VCaP (cell line): ENCODE results near the gene DTX3.

Experiments
- H3K27ac ChIP-seq: fragments of 450-650 bp; 2 replicates; pipeline ENCODE4 v1.5.1; 2017
- TF ChIP-seq, protein P1 (sequence below): fragments of 450-650 bp; conservative IDR thresholded peaks from 2 replicates; pipeline ENCODE4 v1.5.1; 2017; ENCODE audit warnings: mild to moderate bottlenecking, moderate library complexity

The DTX3 gene

DNA sequence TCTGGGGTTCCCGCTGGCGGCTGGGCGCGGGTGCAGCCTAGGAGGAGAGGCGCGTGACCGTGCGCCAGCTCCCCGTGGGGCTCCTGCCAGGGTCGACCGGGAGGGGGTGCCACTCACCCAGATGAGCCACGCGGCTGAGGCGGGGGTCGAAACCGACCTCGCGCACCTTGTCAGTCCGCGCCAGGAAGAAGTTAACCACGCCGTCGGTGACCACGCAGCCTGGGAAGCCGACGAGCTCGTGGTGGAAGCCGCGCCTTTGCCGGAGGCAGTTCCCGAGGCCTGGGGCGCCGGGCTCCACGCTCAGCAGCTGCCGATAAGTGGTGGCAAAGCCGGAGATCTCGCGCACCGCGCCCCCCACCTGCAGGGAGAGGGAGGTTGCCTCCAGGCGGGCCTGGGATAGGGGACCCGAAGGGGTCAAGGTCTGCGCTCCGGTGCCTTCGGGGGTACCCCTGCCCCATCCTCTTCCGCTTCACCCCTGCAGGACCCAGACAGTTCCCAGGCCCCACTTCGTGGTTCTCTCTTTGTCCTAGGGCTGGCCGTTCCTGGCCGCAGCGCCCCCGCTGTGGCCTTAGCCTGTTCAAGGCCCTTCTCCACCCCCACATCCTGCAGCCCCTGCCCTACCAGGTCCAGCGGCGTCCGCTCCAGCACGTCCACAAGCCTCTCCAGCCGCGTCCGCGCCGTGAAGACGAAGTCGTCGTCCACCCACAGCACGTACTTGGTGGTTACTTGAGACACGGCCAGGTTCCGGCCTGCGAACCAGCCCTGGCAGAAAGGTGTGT, 23.1 kb downstream of the DTX3 start:
- no peak overlapping the region for H3K27ac ChIP-seq
- TF ChIP-seq, protein P1, sequence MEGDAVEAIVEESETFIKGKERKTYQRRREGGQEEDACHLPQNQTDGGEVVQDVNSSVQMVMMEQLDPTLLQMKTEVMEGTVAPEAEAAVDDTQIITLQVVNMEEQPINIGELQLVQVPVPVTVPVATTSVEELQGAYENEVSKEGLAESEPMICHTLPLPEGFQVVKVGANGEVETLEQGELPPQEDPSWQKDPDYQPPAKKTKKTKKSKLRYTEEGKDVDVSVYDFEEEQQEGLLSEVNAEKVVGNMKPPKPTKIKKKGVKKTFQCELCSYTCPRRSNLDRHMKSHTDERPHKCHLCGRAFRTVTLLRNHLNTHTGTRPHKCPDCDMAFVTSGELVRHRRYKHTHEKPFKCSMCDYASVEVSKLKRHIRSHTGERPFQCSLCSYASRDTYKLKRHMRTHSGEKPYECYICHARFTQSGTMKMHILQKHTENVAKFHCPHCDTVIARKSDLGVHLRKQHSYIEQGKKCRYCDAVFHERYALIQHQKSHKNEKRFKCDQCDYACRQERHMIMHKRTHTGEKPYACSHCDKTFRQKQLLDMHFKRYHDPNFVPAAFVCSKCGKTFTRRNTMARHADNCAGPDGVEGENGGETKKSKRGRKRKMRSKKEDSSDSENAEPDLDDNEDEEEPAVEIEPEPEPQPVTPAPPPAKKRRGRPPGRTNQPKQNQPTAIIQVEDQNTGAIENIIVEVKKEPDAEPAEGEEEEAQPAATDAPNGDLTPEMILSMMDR, result no peak

DNA sequence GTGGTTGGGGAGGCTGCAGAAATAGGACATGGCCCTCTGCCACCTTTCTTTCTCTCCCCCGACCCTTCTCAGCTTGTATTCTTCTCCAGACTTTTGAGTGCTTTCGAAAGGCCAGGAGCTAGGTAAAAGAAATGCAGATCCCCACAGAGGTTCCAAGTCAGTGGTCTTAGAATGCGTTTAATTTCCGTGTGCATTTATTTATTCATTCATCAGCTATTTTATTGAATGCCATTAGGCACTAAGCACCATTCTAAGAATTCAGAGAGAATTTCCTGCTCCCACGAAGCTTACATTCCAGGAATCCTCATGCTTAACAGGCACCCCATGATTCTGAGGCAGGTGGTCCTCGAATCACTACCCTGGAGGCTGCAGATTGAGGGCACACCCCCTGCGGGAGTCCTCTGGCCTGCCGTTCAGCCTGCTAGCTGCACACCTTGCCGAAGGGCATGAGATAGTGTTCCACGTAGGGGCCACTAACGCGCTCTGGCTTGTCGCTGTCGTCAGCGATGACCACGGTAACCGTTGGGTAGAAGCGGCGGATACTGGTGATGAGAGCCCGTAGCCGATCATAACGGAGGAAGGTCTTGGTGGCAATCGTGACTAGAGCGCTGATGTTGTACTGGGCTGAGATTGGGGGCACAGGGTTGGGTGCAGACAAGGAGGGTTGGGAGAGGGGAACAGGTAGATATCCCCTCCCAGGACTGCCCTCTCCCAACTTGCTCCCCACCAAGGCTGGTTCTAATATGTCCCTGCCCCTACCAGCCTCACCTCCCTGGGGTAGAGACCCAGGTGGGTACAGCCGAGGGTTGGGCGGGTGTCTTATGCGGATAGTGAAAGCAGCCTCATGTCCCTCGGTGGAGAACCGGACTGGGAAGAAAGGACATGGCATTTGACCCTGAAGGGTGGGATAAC, 23.9 kb downstream of the DTX3 start:
- no peak overlapping the region for H3K27ac ChIP-seq
- TF ChIP-seq, protein P1, result no peak

DNA sequence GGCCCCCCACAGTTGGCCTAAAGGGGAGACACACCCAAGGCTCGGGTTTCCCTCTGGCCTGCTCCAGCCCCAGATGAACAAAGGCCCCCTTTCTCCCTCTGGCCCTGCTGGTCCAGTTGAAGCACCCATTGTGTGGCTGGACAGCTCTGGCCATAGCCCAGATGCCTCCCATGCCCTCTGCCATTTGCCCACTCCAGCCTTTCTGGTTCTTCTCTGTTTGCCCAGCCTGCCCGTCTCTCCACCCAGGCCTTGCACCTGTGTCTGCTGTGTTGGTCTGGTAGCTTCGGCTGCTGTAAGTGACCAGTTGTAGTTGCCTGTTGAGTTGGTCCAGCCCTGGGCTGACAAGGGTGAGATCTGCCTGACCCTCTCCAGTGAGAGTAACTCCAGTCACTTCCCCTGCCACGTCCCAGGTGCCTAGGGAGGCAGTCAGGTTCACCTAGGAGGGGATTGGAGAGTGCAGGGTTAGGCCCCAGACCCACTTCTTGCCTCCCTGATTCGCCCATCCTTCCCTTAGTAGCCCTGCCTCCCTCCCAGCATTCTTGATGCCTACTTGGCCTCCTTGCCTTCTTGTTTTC, 25.4 kb downstream of the DTX3 start:
- TF ChIP-seq, protein P1, result no peak
- no peak overlapping the region for H3K27ac ChIP-seq

DNA sequence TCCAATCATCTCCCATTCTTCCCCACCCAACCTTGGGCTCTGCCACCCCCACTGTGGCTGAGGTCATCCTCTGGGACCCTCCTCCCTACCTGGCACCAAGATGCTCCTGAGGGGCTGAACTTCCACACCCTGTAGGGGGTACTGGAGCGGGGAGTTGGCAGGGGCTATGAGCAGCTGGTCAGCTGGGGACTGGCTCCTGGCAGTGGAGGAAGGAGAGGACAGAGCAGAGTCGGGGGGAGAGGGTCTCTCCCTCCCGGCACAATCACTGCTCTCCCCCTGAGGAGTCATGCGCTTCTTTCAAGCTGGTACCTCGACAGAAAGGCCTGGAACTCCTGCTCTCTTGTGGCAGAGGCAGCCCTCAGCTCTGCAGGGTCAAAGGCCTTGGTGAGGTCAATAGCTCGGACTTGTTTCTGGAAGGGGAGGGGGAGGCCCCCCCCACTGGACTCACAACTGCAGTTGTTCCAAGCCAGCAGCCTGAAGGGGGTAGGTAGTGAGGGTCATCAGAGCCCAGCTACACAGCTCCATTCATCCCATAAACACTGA, 26.3 kb downstream of the DTX3 start:
- TF ChIP-seq, protein P1, result no peak
- no peak overlapping the region for H3K27ac ChIP-seq

DNA sequence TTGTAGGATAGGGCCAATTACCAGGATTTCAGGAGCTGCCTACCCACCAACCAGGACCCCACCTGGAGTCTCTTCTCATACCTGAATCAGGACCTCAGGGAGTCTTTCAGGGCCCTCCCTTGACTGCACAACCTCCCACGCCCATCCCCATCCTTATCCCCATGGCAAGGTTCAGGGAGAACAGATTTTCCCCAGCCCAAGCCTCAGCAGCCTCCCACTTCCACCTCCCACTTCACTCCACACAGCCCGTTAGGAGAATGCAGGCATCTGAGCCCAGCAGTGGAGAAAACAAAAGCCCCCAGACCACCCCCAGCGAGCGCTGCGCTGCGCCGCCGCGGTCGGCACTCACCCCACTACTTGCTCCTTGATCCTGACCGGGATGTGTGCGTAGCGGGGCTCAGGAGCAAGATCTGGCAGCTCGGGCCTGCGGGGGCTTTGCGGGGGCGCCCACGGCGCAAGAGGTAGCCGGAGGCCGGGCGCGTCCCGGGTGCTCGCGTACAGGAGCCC, 27.0 kb downstream of the DTX3 start:
- H3K27ac ChIP-seq, result no peak overlapping the region; the same call in 1 of the 2 replicates
- TF ChIP-seq, protein P1, result no peak

DNA sequence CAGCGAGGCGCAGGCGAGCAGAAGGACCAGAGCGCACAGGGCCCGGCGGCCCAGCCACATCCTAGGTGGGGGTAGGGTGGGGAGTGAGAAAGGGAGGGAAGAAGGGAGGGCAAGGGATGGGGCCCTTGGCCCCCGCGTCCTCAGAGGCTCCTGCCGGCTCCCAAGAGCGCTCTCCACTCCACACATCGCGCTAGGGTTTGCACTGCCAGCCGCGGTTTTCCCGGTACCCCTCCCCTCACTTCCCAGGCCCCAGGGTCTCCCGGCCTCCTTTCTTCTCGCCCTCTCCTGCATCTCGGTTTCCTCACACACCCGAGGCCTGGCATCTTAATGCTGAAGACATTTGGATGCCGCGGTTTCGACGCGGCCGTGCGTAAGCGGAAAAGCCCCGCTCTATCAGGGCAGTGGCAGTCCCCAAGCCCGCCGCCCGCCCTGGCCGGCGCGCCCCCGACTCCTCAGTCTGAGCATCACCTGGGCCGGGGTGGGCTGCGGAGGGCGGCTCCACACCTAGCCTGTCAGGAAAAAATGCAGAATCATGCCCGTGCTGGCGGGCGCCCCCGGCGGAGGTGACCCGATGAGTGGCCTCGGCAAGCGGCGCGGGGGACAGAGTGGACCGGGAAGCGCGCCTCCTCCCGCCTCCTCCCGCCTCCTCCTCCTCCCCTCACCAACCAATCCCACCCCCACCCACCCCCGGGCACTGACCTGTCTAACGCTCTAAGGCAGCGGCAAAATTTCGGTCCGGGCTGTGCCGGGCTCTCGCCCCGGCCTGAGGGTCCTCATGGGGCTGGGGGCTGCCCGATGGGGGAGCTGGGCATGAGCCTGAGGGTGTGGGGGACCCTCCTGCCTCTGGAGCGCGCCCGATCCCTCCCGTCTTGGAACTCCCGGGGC, 27.7 kb downstream of the DTX3 start:
- TF ChIP-seq, protein P1, result no peak
- peak overlapping the region; percentile 52; the same call in 1 of the 2 replicates for H3K27ac ChIP-seq
